ENCODE results near the gene PDZD8.

- TF ChIP-seq CTCF (conservative IDR thresholded peaks at IDR 0.05) (no peak), EZH2 (IDR thresholded peaks at IDR 0.05; ENCODE audit: low read depth) (no peak)
Measured at GRCh38 chr10:117399341-117400196, 24.3 kb upstream of the PDZD8 start.
